Stimulated activated naive CD4-positive, alpha-beta T cell (primary cell): ENCODE measurements around the gene IGFALS.

Experiments
- DNase-seq, 6 experiments: peaks; one replicate each; lab custom pipeline; 2025; lab: John Stamatoyannopoulos, UW

Gene IGFALS

DNA sequence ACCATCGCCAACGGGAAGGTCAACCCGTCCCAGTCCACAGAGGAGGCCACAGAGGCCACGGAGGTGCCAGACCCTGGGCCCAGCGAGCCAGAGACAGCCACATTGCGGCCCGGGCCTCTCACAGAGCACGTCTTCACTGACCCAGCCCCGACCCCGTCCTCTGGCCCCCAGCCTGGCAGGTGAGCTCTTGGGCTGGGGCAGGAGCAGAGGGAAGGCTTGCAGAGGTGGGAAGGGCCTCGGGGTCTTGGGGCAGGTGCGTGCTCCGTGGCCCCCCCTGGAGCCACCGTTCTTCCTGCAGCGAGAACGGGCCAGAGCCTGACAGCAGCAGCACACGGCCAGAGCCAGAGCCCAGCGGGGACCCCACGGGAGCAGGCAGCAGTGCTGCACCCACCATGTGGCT lies 27.3 kb downstream of the IGFALS start:
- no peak for DNase-seq

DNA sequence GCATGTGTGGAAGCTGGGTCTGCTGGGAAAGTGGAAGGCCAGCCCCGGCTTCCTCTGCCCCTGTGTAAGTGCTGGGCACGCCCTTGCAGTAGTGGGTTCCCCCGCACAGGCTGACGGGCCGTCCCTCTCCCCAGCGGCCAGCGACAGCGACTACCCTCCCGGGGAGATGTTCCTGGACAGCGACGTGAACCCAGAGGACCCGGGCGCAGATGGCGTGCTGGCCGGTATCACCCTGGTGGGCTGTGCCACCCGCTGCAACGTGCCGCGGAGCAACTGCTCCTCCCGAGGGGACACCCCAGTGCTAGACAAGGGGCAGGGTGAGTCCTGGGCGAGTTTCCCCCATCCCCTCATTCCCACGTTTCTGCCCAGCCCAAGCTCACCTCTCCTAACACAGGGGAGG lies 27.7 kb downstream of the IGFALS start:
- no peak for DNase-seq

DNA sequence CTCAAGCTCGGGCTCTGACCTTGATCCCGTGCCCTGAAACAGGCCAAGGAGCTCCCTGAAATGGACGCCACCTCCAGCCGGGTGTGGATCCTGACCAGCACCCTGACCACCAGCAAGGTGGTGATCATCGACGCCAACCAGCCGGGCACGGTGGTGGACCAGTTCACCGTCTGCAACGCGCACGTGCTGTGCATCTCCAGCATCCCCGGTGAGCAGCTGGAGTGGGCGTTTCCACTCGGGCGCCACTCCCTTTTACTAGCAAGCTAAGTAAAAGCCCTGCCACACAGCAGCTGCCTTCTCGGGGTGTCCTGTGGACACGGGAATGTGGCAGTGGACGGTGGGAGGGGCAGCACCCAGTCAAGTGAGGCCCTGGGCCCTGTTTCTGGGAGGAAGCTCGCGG lies 28.5 kb downstream of the IGFALS start:
- DNase-seq: no peak

DNA sequence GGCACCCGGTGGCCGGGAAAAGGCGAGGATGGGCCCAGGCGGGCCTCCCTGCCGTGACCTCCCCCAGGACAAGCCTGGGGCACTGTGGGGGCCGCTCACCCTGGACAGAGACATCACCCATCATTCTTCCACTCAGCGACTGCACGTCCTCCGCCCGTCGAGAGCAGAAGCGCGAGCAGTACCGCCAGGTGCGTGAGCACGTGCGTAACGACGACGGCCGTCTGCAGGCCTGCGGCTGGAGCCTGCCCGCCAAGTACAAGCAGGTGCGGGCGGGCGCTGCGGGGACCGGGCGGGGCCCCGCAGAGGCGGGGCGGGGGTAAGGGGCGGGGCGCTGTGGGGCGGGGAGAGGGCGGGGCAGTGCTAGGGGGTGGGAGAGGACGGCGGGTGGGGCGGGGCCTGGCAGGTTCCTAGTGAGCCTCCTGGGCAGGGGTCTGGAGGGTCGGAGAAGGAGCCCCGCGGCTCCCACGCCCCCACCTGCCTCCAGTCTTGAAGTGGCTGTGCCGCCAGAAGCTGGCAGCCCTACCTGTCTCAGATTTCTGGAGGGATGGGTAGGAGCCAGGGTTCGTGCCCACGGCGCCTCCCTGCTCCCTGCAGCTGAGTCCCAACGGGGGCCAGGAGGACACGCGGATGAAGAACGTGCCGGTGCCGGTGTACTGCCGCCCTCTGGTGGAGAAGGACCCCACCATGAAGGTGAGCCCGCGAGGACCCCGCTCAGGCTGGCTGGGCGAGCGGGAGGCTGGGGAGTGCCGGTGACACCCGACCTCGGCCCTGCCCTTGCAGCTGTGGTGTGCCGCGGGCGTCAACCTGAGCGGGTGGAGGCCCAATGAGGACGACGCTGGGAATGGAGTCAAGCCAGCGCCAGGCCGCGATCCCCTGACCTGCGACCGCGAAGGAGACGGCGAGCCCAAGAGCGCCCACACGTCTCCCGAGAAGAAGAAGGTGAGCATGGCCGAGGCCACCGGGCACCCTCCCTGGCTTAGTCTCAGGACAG lies 29.7 kb downstream of the IGFALS start:
- DNase-seq: no peak

DNA sequence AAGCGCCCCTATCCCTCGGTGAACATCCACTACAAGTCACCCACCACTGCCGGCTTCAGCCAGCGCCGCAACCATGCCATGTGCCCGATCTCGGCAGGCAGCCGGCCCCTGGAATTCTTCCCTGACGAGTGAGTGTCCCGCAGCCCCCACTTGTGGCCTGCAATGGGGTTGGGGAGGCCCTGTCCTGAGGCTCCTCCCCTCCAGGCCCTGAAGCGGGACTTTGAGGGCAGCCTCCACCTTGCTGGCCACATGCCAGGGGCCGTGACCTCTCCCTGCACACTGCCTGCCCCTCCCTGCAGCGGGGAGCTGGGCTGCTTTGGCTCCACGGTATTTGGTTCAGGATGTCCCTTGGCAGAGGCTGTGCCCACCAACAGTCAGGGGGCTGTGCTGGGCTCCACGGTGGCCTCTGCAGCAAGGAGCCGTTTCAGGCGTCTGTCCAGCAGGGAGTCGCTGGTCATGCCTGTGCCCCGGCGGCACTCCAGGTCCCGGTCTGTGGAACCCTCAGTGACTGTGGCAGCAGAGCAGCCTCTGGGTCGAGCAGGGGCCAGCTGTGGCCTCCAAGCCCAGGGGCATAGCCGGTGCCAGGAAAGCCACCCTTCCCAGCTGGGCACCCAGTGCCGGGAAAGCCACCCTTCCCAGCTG lies 30.5 kb downstream of the IGFALS start:
- DNase-seq: no peak

DNA sequence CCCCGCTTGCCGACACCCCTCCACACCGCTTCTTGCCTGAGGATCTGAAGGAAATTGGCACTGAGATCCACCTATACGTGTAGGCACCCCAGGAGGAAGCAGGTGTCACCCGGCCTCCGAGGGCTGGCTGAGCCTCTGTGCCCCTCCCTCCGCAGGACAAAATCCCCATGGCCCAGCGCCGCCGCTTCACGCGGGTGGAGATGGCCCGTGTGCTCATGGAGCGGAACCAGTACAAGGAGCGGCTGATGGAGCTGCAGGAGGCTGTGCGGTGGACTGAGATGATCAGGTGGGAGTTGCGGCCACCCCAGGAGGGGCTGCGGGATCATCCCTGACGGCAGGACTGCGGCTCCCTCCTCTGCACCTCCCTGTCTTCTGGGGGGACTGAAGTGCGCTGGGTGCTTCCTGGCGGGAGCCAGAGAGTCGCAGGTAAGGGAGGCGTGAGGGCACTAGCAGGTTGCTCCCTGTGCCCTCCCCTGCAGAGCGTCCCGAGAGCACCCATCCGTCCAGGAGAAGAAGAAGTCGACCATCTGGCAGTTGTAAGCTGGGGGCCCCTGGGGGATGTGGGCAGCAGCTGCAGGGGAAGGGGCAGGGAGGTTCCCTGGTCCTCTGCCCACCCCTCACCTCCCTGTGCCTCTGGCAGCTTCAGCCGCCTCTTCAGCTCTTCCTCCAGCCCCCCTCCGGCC lies 31.2 kb downstream of the IGFALS start:
- DNase-seq: no peak

DNA sequence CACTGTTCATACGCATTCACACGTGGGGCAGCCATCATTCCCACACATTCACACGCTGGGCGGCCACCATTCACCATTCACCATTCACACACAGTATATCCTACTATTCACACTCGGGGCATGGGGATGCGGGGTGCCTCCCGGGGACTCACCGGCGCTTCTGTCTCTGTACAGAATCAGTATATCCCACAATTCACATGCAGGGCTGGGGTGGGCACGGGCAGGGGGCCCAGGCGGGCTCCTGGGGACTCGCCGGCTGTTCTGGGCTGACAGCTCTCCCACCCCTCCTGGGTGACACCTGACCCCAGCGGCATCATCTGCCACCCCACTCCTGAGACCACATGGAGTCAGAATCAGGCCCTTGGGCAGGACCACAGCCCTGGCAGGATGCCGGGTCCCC lies 31.8 kb downstream of the IGFALS start:
- DNase-seq: no peak

DNA sequence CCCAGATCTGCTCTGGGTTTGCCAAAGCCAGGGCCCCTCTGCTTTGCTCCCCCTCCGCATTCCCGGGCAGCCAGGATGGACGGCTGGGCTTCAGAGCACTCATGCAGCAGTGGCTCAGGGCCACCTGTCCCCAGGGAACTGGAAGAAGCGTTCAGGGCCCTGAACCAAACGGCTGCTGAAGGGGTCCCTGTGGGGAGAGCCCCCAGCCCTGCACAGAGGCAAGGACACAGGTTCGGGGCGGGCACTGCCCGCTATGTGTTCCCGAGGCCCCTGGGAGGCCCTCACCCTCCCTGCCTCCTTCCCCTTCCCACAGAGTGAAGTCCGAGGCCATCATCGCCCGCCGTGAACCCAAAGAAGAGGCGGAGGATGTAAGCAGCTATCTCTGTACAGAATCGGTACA lies 32.6 kb downstream of the IGFALS start:
- DNase-seq: no peak

DNA sequence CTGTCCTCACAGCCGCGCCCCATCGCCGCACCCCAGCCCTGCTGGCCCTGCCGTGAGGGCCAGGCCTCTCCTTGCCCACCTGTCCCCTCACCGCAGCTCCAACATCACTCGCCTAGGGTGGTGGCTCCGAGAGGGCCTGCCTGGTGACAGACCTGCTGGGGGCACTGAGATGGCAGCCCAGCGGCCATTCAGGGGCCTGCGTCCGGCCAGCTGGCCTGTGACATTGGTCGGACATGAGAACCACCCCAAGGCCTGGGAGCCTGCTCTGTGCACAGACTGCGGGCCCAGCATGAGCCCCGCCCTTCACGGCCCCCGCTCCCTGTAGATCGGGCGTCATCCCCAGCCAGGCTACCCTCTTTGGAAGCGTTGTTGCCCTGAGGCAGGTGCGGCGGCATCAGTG lies 34.0 kb downstream of the IGFALS start:
- no peak for DNase-seq

DNA sequence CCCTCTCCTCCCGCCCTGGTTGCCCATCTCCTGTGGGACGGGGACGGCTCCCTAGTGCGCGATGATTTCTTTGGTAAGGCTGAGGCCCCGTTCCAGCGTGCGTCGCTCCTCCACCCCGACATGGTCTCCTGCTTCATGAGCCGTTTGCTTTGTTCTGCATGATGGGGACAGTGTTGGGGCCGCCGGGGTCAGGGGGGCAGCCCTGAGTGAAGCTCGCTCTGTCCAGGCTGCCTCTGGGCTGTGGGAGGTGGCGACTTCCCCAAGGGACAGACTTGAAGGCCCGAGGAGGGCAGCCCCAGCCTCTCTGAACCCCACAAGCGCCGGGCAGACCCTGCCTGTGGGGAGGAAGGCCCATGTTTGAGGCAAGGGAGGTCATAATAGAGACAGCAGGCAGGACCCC lies 34.6 kb downstream of the IGFALS start:
- DNase-seq: no peak

DNA sequence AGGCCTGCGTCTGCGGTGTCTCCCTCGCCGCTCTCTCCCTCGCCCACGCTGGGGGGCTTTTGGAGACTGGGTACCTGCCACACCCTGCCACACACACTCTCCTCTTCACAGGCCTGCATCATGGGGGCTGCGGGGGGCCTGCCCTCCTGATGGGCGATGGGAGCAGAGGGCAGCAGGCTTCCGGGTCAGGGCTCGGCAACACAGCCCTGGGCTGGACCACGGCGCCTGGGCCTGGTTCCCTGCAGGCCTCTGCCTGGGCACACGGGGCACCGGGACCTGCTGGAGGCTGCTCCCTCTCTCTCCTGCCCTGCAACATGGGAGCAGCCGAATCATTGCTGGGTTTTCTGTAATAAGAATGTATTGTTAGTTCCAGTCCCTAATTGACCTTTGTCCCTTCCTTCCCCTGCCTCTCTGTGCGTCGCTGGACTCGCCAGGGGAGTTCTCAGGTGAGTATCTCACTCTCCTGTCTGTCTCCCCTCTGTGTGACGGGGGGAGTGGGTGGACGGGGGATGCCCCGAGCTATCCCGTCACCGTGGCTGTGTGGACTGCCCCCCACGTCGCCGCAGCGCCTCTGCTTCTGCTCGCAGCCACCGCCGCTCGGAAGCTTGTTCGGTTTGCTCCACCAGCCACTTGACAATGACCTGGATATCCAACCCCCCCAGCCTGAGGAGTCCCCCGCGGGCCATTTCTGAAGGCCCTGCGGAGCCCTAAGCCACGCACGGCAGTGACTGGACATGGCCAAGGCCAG lies 35.6 kb downstream of the IGFALS start:
- DNase-seq: no peak

DNA sequence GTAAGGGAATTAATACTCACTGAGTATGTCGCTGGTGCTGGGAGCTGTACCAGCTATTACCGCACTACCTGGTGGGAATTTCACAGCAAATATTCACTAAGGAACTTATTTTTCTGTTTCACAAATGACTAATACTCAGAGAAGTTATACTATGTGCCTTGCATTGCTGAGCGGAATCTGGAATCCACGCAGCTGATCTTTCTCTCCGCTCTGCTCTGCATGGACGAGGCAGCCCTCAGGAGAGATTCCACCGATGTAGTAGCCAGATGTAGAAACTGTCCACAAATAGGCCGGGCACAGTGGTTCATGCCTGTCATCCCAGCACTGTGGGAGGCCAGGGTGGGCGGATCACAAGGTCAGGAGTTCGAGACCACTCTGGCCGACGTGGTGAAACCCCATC lies 39.3 kb downstream of the IGFALS start:
- no peak for DNase-seq

DNA sequence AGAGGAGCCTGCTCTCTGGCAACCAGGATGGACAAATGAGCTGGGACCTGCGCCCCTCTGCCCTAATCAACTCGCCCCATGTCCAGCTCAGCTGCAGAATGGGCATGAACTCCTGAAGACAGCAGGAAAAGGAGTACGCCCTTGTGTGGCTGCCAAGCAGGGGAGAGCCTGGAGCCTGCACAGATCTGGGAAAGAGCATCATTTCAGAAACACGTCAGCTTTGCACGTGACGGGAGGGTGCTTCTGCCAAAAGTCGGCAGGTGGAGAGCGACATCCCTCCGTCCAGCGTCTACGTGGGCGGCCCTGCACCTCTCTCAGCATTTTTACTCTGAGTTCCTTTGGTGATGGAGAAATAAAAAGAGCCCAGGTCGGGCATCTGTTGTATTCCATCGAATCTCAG lies 40.7 kb downstream of the IGFALS start:
- no peak for DNase-seq

DNA sequence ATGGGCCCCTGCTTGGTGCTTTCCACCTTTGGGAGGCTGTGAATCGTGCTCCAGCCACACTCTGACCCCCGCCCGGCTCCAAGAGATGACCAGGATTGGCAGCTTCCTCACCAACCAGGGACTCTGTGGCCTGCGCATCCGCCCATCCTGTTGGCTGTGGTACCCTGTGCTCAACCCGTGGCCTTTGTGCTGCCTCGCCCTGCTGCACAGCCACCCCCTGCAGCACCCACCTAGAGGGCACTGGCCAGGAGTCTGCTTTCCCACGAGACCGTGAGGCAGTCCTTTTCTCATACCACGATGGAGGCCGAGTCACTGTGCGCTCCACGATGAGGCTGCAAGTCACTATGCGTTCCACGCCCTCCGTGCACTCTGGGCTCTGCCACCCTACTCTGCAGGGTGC lies 41.6 kb downstream of the IGFALS start:
- DNase-seq: no peak

DNA sequence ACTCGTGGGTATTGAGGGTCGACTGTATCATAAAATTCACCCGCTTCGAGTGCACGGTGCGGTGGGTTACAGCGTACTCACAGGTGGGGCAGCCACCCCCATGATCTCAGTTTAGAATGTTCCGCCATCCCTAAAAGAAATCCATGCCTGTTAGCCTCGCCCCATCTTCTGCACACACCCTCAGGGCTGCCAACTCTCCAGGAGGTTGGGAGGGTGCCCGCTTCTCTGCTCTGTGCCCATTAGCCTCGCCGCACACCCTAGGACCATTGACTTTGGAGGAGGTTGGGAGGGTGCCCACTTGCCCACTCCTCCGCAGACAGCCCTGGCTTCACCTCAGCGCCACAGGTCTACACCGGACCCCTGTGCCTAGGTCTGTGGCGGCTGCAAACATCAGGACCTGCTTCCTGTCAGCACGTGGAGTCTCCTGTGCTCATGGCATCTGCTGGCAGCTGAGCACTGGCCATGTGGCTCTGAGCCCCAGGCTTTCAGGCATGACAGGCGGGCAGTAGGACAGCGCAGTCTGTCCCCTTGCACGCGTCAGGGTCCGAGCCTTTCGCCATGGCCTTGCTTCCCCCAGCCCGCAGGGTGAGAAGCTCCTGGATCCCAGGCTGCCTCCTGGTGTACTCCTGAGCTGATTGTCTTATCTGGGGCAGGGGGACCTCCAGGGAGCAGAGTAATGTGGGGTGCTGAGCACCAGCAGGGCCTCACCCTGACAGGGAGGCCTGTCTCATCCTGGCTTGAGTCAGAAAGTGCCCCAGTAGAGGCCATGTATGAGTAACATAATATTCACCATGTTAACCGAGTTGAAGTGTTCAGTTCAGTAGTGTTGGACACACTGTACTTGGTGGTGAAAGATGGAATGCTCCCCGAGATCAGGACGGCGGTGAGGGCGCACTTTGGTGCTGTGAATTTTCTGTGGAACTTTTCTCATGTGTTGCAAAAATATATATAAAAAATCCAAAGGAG lies 44.1 kb downstream of the IGFALS start:
- no peak for DNase-seq

DNA sequence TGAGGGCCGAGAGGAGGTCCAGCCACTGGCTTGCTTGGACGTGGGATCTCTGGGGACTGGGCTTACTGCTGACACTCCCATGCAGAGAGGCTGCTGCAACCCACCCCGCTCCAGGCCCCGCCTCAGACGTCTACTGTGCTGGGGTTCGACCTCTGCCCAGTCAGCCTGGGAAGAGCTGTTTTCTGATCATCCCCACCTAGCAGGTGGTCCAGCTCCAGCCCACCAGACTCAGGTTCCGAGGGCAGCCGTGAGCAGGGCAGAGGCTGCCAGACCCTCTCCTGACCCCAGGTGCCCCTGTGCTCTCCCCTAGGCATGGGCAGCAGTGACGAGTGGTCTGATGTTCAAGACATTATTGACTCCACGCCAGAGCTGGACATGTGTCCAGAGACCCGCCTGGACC lies 45.6 kb downstream of the IGFALS start:
- DNase-seq: no peak

DNA sequence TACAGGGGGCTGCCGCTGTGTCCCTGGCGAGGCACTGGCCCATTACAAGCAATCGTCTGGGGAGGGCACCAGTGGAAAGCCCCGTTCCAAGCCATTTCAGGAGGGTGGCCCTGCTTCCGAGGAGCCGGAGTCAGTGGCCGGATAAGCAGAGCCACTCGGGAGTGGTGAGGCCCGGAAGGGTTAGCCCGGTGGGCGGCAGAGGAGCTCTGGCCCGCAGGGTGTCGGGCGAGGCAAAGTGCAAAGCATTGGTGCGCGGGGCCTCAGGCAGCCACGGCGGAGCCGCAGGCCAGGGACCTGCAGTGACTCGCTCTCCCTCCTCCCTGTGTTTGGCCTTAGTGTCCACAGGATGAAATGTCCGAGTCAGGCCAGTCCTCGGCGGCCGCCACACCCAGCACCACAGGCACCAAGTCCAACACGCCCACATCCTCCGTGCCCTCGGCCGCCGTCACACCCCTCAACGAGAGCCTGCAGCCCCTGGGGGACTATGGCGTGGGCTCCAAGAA lies 46.8 kb downstream of the IGFALS start:
- DNase-seq: no peak

DNA sequence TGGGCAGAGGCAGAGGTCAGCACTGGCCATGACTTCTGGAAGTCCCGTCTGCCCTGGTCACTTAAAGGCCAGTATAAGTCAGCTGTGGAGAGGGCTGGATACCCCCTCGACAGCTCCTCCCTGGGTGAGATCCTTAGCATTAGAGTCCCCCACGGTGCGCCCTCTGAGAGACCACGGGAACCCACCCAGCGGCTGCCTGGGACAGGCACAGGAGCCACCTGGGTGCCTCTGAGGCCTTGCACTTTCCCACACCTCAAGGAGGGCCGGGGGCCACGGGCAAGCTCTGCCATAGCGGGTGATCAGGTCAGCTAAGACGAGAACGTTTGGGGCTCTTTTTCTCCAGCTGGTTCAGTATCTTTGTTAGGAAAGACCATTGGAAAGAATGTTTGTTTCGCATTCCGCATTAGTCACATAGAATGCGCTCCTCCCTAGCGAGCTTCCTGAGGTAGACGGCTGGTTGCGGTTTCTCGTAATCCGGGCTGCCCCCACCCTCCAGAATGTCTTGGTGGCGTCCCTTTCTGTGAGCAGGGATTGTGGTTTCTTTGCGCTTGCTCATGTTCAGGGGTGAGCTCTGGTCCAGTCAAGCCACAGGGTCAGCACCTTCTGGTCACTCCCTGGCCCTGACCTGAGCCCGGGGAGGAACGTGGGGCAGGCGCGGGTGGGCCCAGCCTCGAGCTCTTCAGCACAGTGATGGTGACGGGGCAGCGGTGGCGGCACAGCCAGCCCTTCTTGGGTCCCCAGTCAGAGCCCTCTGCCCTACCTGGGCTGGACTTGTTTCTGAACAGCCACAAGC lies 47.4 kb downstream of the IGFALS start:
- DNase-seq: no peak

DNA sequence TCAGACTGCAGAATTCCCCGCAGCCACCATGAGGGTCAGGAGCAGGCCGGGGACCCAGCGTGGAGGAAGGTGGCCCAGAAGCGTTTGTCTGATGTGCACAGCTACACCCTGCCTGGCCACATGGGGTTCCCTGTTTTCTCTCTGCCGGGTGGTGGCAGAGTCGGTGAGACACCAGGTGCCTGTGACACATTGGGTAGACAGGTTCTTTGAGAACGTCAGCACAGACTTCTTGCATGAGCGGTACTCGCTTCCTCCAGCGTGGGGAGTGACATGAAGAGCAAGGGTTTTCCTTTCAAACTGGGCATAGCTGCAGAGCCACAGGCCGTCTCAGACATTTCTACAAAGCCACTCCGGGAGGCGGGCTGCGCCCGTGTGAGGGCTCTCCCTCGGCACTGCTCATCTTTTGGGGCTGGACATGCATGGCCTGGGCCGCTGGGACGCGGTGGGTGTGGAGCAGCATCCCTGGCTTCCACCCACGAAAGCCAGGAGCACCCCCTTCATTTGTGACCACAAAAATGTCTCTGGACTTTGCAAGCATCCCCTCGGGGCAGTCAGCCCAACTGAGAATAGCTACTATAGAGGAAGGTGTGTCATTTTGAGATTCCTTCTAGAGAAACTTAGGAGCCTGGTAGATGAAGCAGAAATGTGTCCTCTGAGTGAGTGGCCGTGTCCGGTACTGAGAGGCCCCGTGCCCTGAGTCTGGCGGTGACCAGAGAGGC lies 48.2 kb downstream of the IGFALS start:
- DNase-seq: no peak
